ENCODE measurements around the gene NXPE2.

NXPE2 gene

DNA sequence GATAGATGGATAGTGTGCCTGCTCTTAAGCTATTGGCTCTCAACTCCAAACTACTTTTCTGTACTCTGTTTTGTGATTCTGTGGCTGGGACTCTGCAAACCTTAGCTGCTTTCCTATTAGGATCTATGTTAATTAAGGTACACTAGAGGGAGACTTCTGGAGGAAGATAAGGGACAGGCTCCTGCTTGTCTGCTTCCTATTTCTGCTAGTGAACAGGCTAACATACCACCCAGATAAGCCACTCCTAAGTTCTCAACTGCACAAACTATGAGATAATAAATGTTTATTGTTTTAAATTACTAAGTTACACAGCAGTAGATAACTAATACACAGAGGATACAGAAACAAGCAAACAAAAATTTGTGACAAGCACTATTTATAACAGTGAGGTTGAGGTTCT, 10.2 kb upstream of the NXPE2 start:
- Histone ChIP-seq H3K9me3 (ENCODE audit: control insufficient read depth, low read length) (peaks cover 20% of the 10 kb centered on the region), H3K36me3 (ENCODE audit: control insufficient read depth in 1 of 2, insufficient read depth in 2 of 2, low read depth in 1 of 2, low read length in 2 of 2) (no peaks in the 10 kb centered on the region), H3K23ac (ENCODE audit: low read length in 2 of 2) (no peak overlapping the region), H3K27ac (ENCODE audit: low read length, poor library complexity, severe bottlenecking) (no peak overlapping the region), H3K14ac (ENCODE audit: low read length in 2 of 2) (no peak overlapping the region), H2AFZ (ENCODE audit: low read depth, low read length) (no peak overlapping the region), H3K4me1 (ENCODE audit: control insufficient read depth, insufficient read depth, low read depth, low read length) (no peaks in the 10 kb centered on the region), H3K4me3 (ENCODE audit: insufficient read depth in 1 of 2, low read depth in 1 of 2, low read length in 2 of 2) (no peak overlapping the region), H2BK15ac (ENCODE audit: low read depth, poor library complexity, severe bottlenecking) (no peak overlapping the region), H3K27me3 (ENCODE audit: control insufficient read depth in 1 of 2, insufficient read depth in 1 of 2, low read length in 2 of 2) (no peaks in the 10 kb centered on the region), H3K79me1 (replicated peaks; ENCODE audit: low read length, poor library complexity, severe bottlenecking) (no peaks in the 10 kb centered on the region), H4K8ac (ENCODE audit: low read length) (no peak overlapping the region), H3K18ac (ENCODE audit: low read depth in 1 of 2, low read length in 2 of 2) (no peak overlapping the region), H3K4ac (ENCODE audit: low read depth in 1 of 2, low read length in 2 of 2) (no peak overlapping the region), H2AK5ac (ENCODE audit: low read length, severe bottlenecking) (no peak overlapping the region), H4K91ac (ENCODE audit: low read length) (no peak overlapping the region), H2BK12ac (ENCODE audit: low read length in 2 of 2) (no peak overlapping the region), H2BK5ac (ENCODE audit: low read depth, low read length, poor library complexity, severe bottlenecking) (no peak overlapping the region), H3K4me2 (ENCODE audit: low read length, poor library complexity, severe bottlenecking) (no peak overlapping the region), H3K9ac (ENCODE audit: low read length) (no peak overlapping the region), H2BK120ac (ENCODE audit: low read depth, low read length) (no peak overlapping the region)
- DNase-seq, result no peak

DNA sequence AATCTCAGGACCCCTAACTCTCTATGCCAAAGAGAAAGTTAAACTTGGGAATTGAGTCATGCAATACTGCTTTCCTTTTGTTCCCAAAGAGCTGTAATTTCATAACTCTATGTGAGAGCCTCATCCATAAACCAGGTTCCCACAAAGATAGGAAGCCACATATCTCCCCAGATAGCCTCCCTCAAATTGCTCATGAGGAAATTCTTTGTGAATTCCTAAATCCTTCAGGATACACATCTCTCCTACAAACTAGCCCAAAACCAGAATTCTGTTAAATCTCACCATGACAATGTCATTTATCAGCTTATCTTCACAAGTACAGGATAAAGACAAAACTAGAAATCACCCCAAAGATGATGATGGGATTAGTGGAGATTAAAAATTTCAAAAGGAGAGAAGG, 4.7 kb upstream of the NXPE2 start:
- DNase-seq, result no peak
- no peak overlapping the region for H3K27ac ChIP-seq (ENCODE audit: low read length, poor library complexity, severe bottlenecking)
- no peak overlapping the region for H2BK5ac ChIP-seq (ENCODE audit: low read depth, low read length, poor library complexity, severe bottlenecking)
- H3K18ac ChIP-seq (ENCODE audit: low read depth in 1 of 2, low read length in 2 of 2), result no peak overlapping the region
- no peak overlapping the region for H2AFZ ChIP-seq (ENCODE audit: low read depth, low read length)
- H2BK15ac ChIP-seq (ENCODE audit: low read depth, poor library complexity, severe bottlenecking), result no peak overlapping the region
- no peak overlapping the region for H3K4me3 ChIP-seq (ENCODE audit: insufficient read depth in 1 of 2, low read depth in 1 of 2, low read length in 2 of 2)
- no peak overlapping the region for H2AK5ac ChIP-seq (ENCODE audit: low read length, severe bottlenecking)
- H3K23ac ChIP-seq (ENCODE audit: low read length in 2 of 2), result no peak overlapping the region
- no peaks in the 10 kb centered on the region for H3K79me1 ChIP-seq (replicated peaks; ENCODE audit: low read length, poor library complexity, severe bottlenecking)
- H2BK12ac ChIP-seq (ENCODE audit: low read length in 2 of 2), result no peak overlapping the region
- H3K9me3 ChIP-seq (ENCODE audit: control insufficient read depth, low read length), result peaks cover 20% of the 10 kb centered on the region
- H3K36me3 ChIP-seq (ENCODE audit: control insufficient read depth in 1 of 2, insufficient read depth in 2 of 2, low read depth in 1 of 2, low read length in 2 of 2), result no peaks in the 10 kb centered on the region
- no peak overlapping the region for H3K9ac ChIP-seq (ENCODE audit: low read length)
- no peaks in the 10 kb centered on the region for H3K27me3 ChIP-seq (ENCODE audit: control insufficient read depth in 1 of 2, insufficient read depth in 1 of 2, low read length in 2 of 2)
- no peaks in the 10 kb centered on the region for H3K4me1 ChIP-seq (ENCODE audit: control insufficient read depth, insufficient read depth, low read depth, low read length)
- no peak overlapping the region for H3K4ac ChIP-seq (ENCODE audit: low read depth in 1 of 2, low read length in 2 of 2)
- no peak overlapping the region for H3K14ac ChIP-seq (ENCODE audit: low read length in 2 of 2)
- no peak overlapping the region for H4K8ac ChIP-seq (ENCODE audit: low read length)
- H4K91ac ChIP-seq (ENCODE audit: low read length), result no peak overlapping the region
- H2BK120ac ChIP-seq (ENCODE audit: low read depth, low read length), result no peak overlapping the region
- no peak overlapping the region for H3K4me2 ChIP-seq (ENCODE audit: low read length, poor library complexity, severe bottlenecking)

DNA sequence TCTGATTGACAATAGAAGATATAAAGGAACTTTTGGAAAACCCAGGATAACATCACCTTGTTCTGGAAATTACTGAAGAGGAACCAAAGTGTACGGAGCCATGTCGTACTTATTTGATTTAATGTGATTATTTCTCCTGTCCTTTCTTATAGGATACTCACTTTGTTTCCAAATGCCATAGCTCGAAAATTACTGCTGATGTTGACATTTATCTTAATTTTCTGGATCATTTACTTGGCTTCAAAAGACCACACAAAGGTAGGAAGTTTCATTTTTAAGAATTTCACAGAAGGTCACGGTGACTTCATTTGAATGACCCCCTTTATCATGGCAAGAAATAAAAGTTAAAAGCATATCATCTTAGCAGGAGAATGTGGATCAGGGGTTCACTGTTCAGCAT, 1.2 kb downstream of the NXPE2 start:
- Histone ChIP-seq H3K27me3 (ENCODE audit: control insufficient read depth in 1 of 2, insufficient read depth in 1 of 2, low read length in 2 of 2) (no peaks in the 10 kb centered on the region), H2BK12ac (ENCODE audit: low read length in 2 of 2) (no peak overlapping the region), H3K4me2 (ENCODE audit: low read length, poor library complexity, severe bottlenecking) (no peak overlapping the region), H2BK120ac (ENCODE audit: low read depth, low read length) (no peak overlapping the region), H4K8ac (ENCODE audit: low read length) (no peak overlapping the region), H3K36me3 (ENCODE audit: control insufficient read depth in 1 of 2, insufficient read depth in 2 of 2, low read depth in 1 of 2, low read length in 2 of 2) (no peaks in the 10 kb centered on the region), H3K23ac (ENCODE audit: low read length in 2 of 2) (no peak overlapping the region), H2BK15ac (ENCODE audit: low read depth, poor library complexity, severe bottlenecking) (no peak overlapping the region), H3K18ac (ENCODE audit: low read depth in 1 of 2, low read length in 2 of 2) (no peak overlapping the region), H4K91ac (ENCODE audit: low read length) (no peak overlapping the region), H2AK5ac (ENCODE audit: low read length, severe bottlenecking) (no peak overlapping the region), H3K4me1 (ENCODE audit: control insufficient read depth, insufficient read depth, low read depth, low read length) (no peaks in the 10 kb centered on the region), H3K4ac (ENCODE audit: low read depth in 1 of 2, low read length in 2 of 2) (no peak overlapping the region), H3K14ac (ENCODE audit: low read length in 2 of 2) (no peak overlapping the region), H3K79me1 (replicated peaks; ENCODE audit: low read length, poor library complexity, severe bottlenecking) (no peaks in the 10 kb centered on the region), H2AFZ (ENCODE audit: low read depth, low read length) (no peak overlapping the region), H3K4me3 (ENCODE audit: insufficient read depth in 1 of 2, low read depth in 1 of 2, low read length in 2 of 2) (no peak overlapping the region), H2BK5ac (ENCODE audit: low read depth, low read length, poor library complexity, severe bottlenecking) (no peak overlapping the region), H3K27ac (ENCODE audit: low read length, poor library complexity, severe bottlenecking) (no peak overlapping the region), H3K9ac (ENCODE audit: low read length) (no peak overlapping the region), H3K9me3 (ENCODE audit: control insufficient read depth, low read length) (peaks cover 19% of the 10 kb centered on the region)
- no peak for DNase-seq
- WGBS, result 69% methylated on average over 3 of the region's 4 CpGs

DNA sequence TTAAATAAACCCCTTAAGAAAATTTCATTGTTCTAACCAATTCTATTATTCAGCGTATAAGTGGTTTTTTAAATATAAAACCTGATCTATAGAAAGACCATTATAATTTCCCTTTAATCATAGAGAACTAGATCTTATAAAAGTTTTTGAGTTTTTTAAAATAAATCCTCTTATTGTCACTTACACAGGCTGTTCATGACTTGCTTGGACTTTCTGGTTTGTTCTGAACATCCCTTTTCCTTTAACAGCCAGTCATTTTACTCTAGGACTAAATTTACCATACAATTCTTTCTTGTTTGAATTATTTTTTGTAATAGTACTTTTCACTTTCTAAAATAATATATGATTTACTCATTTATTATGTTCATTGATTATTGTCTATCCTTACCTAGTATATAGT, 4.7 kb downstream of the NXPE2 start:
- H3K18ac ChIP-seq (ENCODE audit: low read depth in 1 of 2, low read length in 2 of 2), result no peak overlapping the region
- no peak overlapping the region for H3K4me2 ChIP-seq (ENCODE audit: low read length, poor library complexity, severe bottlenecking)

More for the DNA sequence above, 4.7 kb downstream of the NXPE2 start:
- H2AFZ ChIP-seq (ENCODE audit: low read depth, low read length), result no peak overlapping the region
- H3K4me3 ChIP-seq (ENCODE audit: insufficient read depth in 1 of 2, low read depth in 1 of 2, low read length in 2 of 2), result no peak overlapping the region
- H2AK5ac ChIP-seq (ENCODE audit: low read length, severe bottlenecking), result no peak overlapping the region
- H3K36me3 ChIP-seq (ENCODE audit: control insufficient read depth in 1 of 2, insufficient read depth in 2 of 2, low read depth in 1 of 2, low read length in 2 of 2), result no peaks in the 10 kb centered on the region
- no peak overlapping the region for H2BK5ac ChIP-seq (ENCODE audit: low read depth, low read length, poor library complexity, severe bottlenecking)
- H2BK15ac ChIP-seq (ENCODE audit: low read depth, poor library complexity, severe bottlenecking), result no peak overlapping the region
- H3K4ac ChIP-seq (ENCODE audit: low read depth in 1 of 2, low read length in 2 of 2), result no peak overlapping the region
- DNase-seq, result peak; percentile 2
- WGBS, result no CpG with 5 or more reads among the region's 1 CpG
- no peak overlapping the region for H2BK12ac ChIP-seq (ENCODE audit: low read length in 2 of 2)
- no peak overlapping the region for H3K14ac ChIP-seq (ENCODE audit: low read length in 2 of 2)
- no peaks in the 10 kb centered on the region for H3K79me1 ChIP-seq (replicated peaks; ENCODE audit: low read length, poor library complexity, severe bottlenecking)
- H4K8ac ChIP-seq (ENCODE audit: low read length), result no peak overlapping the region
- no peaks in the 10 kb centered on the region for H3K4me1 ChIP-seq (ENCODE audit: control insufficient read depth, insufficient read depth, low read depth, low read length)
- H3K9ac ChIP-seq (ENCODE audit: low read length), result no peak overlapping the region
- H2BK120ac ChIP-seq (ENCODE audit: low read depth, low read length), result no peak overlapping the region
- H3K27ac ChIP-seq (ENCODE audit: low read length, poor library complexity, severe bottlenecking), result no peak overlapping the region
- H3K23ac ChIP-seq (ENCODE audit: low read length in 2 of 2), result no peak overlapping the region
- no peaks in the 10 kb centered on the region for H3K27me3 ChIP-seq (ENCODE audit: control insufficient read depth in 1 of 2, insufficient read depth in 1 of 2, low read length in 2 of 2)
- H3K9me3 ChIP-seq (ENCODE audit: control insufficient read depth, low read length), result peaks cover 29% of the 10 kb centered on the region
- no peak overlapping the region for H4K91ac ChIP-seq (ENCODE audit: low read length)
